Uterus (tissue), 4 donors: ENCODE data around the gene BBS1. TPM values are rescaled to one million over a fixed set of nuclear protein-coding genes. Genes with fewer than 3 reads are reported as not detected.
"Not testable (repeated sequence)": the region's sequence is repeated elsewhere in the genome, so short reads cannot be mapped to it uniquely, and the experiment has no call there.

Experiments
- DNase-seq, 2 donors: peaks; one replicate each; pipeline ENCODE4 v3.0.0-alpha.2; 2019 to 2020
- H3K27ac ChIP-seq, 2 donors: fragments of 200-600 bp; sonication (generic); 1 replicate in 1 of 2; 2 replicates in 1 of 2; pipeline ENCODE4 v1.5.1; 2016 to 2018
- H3K27me3 ChIP-seq, 2 donors: fragments of 200-600 bp; sonication (generic); one replicate each; pipeline ENCODE4 v1.5.1; 2018 to 2019; ENCODE audit warnings: control low read depth in 1 of 2
- H3K36me3 ChIP-seq, 2 donors: fragments of 200-600 bp; sonication (generic); one replicate each; pipeline ENCODE4 v1.5.1; 2019; ENCODE audit warnings: control low read depth in 1 of 2
- H3K4me1 ChIP-seq, 2 donors: fragments of 200-600 bp; sonication (generic); one replicate each; pipeline ENCODE4 v1.5.1; 2018 to 2019; ENCODE audit warnings: control low read depth in 1 of 2
- H3K4me3 ChIP-seq, 2 donors: fragments of 200-600 bp; sonication (generic); 1 replicate in 1 of 2; 2 replicates in 1 of 2; pipeline ENCODE4 v1.5.1; 2018 to 2019; ENCODE audit warnings: mild to moderate bottlenecking in 1 of 2
- H3K9me3 ChIP-seq, 2 donors: fragments of 200-600 bp; sonication (generic); one replicate each; pipeline ENCODE4 v1.5.1; 2019; ENCODE audit warnings: control low read depth in 1 of 2
- CTCF ChIP-seq, 4 experiments: fragments of 200-600 bp in 2 of 4; fragments of 450-650 bp in 2 of 4; sonication (generic) in 2 of 4; IDR thresholded peaks; one replicate each; pipeline ENCODE4 v1.5.1; 2016 to 2019; ENCODE audit warnings: antibody characterized with exemption in 4 of 4, mild to moderate bottlenecking in 2 of 4, moderate library complexity in 1 of 4
- POLR2A ChIP-seq, 2 donors: fragments of 450-650 bp; IDR thresholded peaks; one replicate each; pipeline ENCODE4 v1.6.1; 2016; ENCODE audit warnings: antibody characterized with exemption in 2 of 2, mild to moderate bottlenecking in 1 of 2, moderate library complexity in 1 of 2
- intact Hi-C: fragments of 100-400 bp; cut with DNase I; formaldehyde crosslinking; loops from one replicate; pipeline ENCODE4 v1.15.1; 2023; ENCODE audit warnings: low total_unique reads
- total RNA-seq, 4 donors: library from RNA; depleted of rRNA in 3 of 4; stranded (reverse); fragments of >200 nt in 3 of 4; gene quantifications; one replicate each; pipeline versions ENCODE4 v1.1.0 to v1.2.4, GENCODE V29; 2014 to 2023
- donor health status: DM: yes; HTN: yes; CAD: no.

The BBS1 gene
- total RNA-seq, 4 donors from 2014 or later, result 32.1 to 84.4 (median 56.8) TPM

GRCh38 chr11:66532784-66533183, 22.3 kb downstream of the BBS1 start:
- no peak overlapping the region for H3K4me3 ChIP-seq
- H3K27ac ChIP-seq, result no peak overlapping the region
- no peak for TF ChIP-seq POLR2A (IDR thresholded peaks at IDR 0.05)
- TF ChIP-seq CTCF (IDR thresholded peaks at IDR 0.05), result no peak
- H3K36me3 ChIP-seq, result no peaks in the 10 kb centered on the region
- intact Hi-C loops, result no loop called here
- no peaks in the 10 kb centered on the region for H3K4me1 ChIP-seq
- no peaks in the 10 kb centered on the region for H3K9me3 ChIP-seq
- no peak for DNase-seq
- no peaks in the 10 kb centered on the region for H3K27me3 ChIP-seq

- intact Hi-C loops, result no loop called here
- DNase-seq, result no peak
- Histone ChIP-seq H3K4me1 (peaks cover 0 to 6% of the 10 kb centered on the region in 2 donors), H3K9me3 (no peaks in the 10 kb centered on the region), H3K27me3 (no peaks in the 10 kb centered on the region), H3K36me3 (no peaks in the 10 kb centered on the region), H3K4me3 (no peak overlapping the region), H3K27ac (no peak overlapping the region)
- TF ChIP-seq POLR2A (IDR thresholded peaks at IDR 0.05), result no peak
- no peak for TF ChIP-seq CTCF (IDR thresholded peaks at IDR 0.05)
These were observed 28.9 kb downstream of the BBS1 start for GRCh38 chr11:66539170-66539869.

- no peaks in the 10 kb centered on the region for H3K36me3 ChIP-seq
These were observed 29.4 kb downstream of the BBS1 start for GRCh38 chr11:66539870-66540213.

GRCh38 chr11:66540598-66540997, 30.2 kb downstream of the BBS1 start:
- H3K4me3 ChIP-seq, H3K9me3 ChIP-seq, H3K27ac ChIP-seq, intact Hi-C loops, H3K36me3 ChIP-seq, H3K27me3 ChIP-seq, DNase-seq, H3K4me1 ChIP-seq: not testable (repeated sequence)

More at GRCh38 chr11:66539870-66540213, 29.4 kb downstream of the BBS1 start:
- H3K27me3 ChIP-seq, result no peaks in the 10 kb centered on the region
- H3K9me3 ChIP-seq, result no peaks in the 10 kb centered on the region
- H3K4me3 ChIP-seq, result no peak overlapping the region
- H3K4me1 ChIP-seq, result peaks cover 0 to 6% of the 10 kb centered on the region in 2 donors
- intact Hi-C loops, result no loop called here
- DNase-seq, result no peak
- TF ChIP-seq CTCF (IDR thresholded peaks at IDR 0.05) (no peak), POLR2A (IDR thresholded peaks at IDR 0.05) (no peak)
- H3K27ac ChIP-seq, result no peak overlapping the region

GRCh38 chr11:66541892-66542291, 31.5 kb downstream of the BBS1 start:
- Histone ChIP-seq H3K36me3 (no peaks in the 10 kb centered on the region), H3K9me3 (no peaks in the 10 kb centered on the region), H3K4me1 (peaks cover 0 to 6% of the 10 kb centered on the region in 2 donors), H3K27me3 (no peaks in the 10 kb centered on the region), H3K4me3 (no peak overlapping the region), H3K27ac (no peak overlapping the region)
- no peak for TF ChIP-seq CTCF (IDR thresholded peaks at IDR 0.05)
- TF ChIP-seq POLR2A (IDR thresholded peaks at IDR 0.05), result no peak
- no peak for DNase-seq
- intact Hi-C loops, result no loop called here

- no peaks in the 10 kb centered on the region for H3K27me3 ChIP-seq
- H3K4me3 ChIP-seq, result no peak overlapping the region
- no peak for DNase-seq
- no peaks in the 10 kb centered on the region for H3K9me3 ChIP-seq
- peak overlapping the region in 1 of 2 donors; percentile 7 for H3K27ac ChIP-seq
- H3K36me3 ChIP-seq, result no peaks in the 10 kb centered on the region
- no peak for TF ChIP-seq POLR2A (IDR thresholded peaks at IDR 0.05)
- H3K4me1 ChIP-seq, result peaks cover 0 to 6% of the 10 kb centered on the region in 2 donors
- intact Hi-C loops, result no loop called here
These were observed 31.9 kb downstream of the BBS1 start for GRCh38 chr11:66542362-66542761.
